Adipose tissue (tissue), 3 donors: ENCODE measurements around the gene ACSM4. TPM values are rescaled to one million over a fixed set of nuclear protein-coding genes. Genes with fewer than 3 reads are reported as not detected.
"Not testable (repeated sequence)": the region's sequence is repeated elsewhere in the genome, so short reads cannot be mapped to it uniquely, and the experiment has no call there.

ENCODE experiments used
- H3K27ac ChIP-seq: one replicate; pipeline ENCODE4 v1.5.1; 2013; ENCODE audit warnings: low read depth, low read length
- WGBS, 3 donors: extraction: QIAGEN DNeasy Blood & Tissue Kit; methylation state at CpG; one replicate each; pipeline ENCODE4 v1.1.7; 2013; 5-methylcytosine and 5-hydroxymethylcytosine counted together
- polyA plus RNA-seq, 3 donors: library from polyadenylated mRNA; stranded (reverse); fragments of 200-250 nt; gene quantifications; one replicate each; pipeline ENCODE4 v1.2.3, GENCODE V29; 2013
- donor health status: healthy with polysubstance abuse.
- donor health status: Bipolar disorder and iron deficiency.
- donor health status: healthy.

The ACSM4 gene
- polyA plus RNA-seq, 3 donors, result not detected

DNA sequence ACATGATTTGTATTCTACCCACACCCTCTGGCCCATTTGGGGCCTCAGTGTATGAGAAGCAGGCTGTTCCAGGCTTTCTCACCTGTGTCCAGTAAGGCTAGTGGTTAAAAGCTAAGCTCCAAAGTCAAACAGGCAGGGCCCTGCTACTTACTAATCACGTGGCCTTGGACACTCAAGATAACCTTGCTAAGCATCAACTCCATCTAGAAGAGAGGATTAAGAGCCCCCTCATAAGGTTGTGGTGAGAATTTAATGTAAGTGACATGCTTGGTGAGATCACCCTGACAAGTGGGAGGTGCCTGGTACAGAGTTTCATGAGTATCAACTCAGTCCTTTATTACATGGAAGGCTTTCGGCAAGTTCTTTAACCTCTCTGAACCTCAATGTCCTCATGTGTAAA lies 17.8 kb downstream of the ACSM4 start:
- WGBS, 3 donors, result 52 to 76% (median 72%) methylated on average over 2 of the region's 2 CpGs
- H3K27ac ChIP-seq, result no peak overlapping the region

DNA sequence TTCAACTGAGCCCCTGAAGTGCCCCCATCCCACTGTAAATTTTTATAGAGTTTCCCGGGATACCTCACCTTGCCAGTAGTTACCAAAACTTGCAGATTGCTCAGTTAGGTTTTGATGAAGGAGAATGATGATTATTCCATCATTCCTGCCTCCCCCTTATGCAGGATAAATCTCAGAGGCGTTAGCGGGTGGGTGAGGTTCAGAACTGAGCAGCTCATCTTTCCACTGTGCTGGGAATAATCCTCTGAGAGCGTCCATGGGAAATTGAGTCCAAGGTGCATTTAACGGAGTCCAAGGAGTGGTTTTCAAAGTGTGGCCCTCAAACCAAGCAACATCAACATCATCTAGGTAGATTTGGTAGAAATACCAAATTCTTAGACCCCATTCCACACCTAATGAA lies 18.7 kb downstream of the ACSM4 start:
- 80 to 91% (median 81%) methylated on average over 5 of the region's 5 CpGs for WGBS, 3 donors
- no peak overlapping the region for H3K27ac ChIP-seq

DNA sequence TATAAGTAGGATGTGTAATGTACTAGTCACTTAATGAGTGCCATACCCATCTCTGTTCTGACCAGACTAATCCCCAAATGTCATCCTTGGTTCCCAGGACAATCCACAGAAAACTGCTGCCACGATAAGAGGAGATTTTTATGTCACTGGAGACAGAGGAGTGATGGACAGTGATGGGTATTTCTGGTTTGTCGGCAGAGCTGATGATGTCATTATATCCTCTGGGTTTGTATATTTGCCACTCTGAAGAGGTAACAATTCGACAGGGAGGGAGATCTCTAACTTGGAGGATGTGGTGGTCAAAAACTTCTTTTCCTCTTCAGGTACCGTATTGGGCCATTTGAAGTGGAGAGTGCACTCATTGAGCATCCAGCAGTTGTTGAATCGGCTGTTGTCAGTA lies 20.3 kb downstream of the ACSM4 start:
- WGBS, 3 donors, result 73 to 85% (median 85%) methylated on average over 5 of the region's 5 CpGs
- no peak overlapping the region for H3K27ac ChIP-seq

DNA sequence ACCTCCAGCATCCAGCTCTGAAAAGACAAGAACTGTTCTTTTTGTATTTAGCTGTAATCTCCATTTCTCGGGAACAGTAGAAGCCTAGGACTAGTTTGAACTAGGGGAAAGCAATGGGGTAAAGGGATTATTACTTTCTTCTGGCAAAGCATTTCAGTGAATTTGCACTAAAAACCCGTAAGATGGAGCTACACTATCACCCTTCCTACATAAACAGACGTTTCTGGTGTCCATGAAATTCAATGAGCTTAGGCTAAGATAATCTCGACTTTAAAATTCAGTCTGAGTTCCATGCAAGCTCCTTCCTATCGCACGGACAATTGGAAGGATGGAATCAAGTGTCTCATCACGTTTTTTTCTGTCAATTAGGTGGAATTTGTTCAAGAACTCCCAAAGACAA lies 24.0 kb downstream of the ACSM4 start:
- 71 to 80% (median 75%) methylated on average over 7 of the region's 7 CpGs for WGBS, 3 donors

DNA sequence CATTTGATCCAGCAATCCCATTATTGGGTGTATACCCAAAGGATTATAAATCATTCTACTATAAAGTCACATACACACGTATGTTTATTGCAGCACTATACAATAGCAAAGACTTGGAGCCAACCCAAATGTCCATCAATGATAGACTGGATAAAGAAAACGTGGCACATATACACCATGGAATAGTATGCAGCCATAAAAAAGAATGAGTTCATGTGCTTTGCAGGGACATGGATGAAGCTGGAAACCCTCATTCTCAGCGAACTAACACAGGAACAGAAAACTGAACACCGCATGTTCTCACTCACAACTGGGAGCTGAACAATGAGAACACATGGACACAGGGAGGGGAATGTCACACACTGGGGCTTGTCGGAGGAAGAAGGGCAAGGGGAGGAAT lies 33.9 kb downstream of the ACSM4 start:
- H3K27ac ChIP-seq, result not testable (repeated sequence)
- 80 to 93% (median 88%) methylated on average over 5 of the region's 5 CpGs for WGBS, 3 donors

More for the DNA sequence above, 24.0 kb downstream of the ACSM4 start:
- no peak overlapping the region for H3K27ac ChIP-seq

DNA sequence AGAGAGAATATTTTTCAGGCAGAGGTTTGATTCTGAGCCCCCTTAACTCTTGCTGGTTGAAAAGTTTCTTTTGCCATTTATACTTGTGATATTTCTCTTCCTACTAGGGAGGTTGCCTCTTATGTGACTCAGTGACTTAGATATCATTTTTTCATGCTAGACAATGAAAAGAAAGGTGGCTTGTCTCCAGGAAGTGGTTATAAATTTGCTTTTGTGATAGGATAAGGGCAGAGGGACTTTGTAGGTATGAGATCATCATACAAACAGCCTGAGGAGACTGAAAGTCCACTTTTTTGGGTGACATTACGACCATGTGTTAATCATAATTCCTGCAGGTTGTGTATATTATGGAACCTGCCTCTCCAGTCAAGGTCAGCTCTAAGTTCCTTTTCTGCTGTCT lies 35.8 kb downstream of the ACSM4 start:
- 59 to 68% (median 68%) methylated on average over 1 of the region's 1 CpG for WGBS, 3 donors
- H3K27ac ChIP-seq, result no peak overlapping the region

DNA sequence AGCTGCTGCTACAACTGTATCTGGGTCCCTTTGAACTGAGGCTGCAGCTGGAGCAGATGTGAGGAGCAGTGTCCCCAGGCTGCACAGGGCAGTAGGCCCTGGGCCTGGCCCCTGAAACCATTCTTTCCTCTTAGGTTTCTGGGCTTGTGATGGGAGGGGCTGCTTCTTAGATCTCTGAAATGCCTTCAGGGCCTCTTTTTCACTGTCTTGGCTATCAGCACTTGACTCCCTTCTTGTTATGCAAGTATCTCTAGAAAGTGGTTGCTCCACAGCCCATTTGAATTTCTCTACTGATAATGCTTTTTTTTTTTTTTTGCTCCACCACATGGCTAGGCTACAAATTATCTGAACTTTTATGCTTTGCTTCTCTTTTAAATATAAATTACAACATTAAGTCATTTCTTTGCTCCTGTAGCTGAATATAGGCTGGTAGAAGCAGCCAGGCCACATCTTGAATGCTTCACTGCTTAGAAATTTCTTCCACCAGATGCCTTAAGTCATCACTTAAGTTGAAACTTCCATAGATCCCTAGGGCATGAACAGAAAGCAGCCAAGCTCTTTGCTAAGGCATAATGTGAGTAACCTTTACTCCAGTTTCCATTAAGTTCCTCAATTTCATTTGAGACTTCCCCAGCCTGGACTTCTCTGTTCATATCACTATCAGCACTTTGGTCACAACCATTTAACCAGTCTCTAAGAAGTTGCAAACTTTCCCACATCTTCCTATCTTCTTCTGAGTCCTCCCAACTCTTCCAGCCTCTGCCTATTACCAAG lies 41.1 kb downstream of the ACSM4 start:
- no peak overlapping the region for H3K27ac ChIP-seq

DNA sequence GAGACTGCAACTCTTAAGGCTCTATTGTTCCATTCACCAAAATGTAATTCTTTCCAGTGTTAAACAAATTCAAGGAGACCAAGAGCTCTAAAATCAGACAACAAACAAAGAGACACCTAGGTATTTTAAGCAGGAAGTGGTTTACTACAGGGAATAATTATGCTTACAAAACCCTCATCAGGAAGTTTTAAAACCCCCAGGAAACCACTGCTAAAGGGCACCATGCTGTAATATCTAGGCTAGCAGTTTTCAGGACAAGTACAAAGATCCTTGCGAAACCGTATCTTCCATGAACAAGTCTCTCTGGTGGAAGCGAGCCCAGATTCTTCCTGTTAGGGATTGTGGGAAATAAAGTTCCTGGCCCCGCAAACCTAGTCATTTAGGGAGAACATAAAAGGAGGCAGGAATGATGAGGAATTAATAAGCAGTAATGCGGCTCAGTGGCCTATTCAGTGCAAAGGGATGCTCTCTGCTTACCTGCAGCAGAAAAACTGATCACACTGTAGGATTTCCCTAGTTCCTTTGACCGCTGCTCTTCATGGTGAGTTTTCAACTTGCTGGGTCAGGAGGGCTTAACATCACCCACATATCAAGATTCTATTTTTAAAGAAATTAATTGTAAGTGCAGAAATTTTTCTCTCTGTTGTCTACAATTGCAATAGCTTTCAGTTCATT lies 42.8 kb downstream of the ACSM4 start:
- 62 to 80% (median 65%) methylated on average over 6 of the region's 6 CpGs for WGBS, 3 donors
- no peak overlapping the region for H3K27ac ChIP-seq

DNA sequence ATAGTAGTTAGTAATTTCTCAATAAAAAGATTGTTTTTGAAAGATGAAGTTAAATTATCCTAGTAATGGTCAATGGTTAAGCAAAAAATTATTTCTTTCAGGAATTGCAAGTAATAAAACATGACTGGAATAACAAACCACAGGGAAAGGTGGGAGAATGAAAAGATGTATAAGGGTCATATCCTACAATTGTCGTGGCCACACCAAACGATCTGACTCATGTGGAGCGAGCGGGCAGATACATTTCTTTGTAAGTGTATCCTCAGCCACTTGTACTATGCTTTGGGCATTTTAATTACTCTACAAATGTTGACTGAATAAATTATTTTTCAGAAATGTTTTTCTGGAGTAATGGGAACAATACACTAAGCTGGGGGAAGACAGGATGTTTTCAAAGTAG lies 45.5 kb downstream of the ACSM4 start:
- no peak overlapping the region for H3K27ac ChIP-seq
- WGBS, 3 donors, result 65 to 76% (median 73%) methylated on average over 4 of the region's 4 CpGs

DNA sequence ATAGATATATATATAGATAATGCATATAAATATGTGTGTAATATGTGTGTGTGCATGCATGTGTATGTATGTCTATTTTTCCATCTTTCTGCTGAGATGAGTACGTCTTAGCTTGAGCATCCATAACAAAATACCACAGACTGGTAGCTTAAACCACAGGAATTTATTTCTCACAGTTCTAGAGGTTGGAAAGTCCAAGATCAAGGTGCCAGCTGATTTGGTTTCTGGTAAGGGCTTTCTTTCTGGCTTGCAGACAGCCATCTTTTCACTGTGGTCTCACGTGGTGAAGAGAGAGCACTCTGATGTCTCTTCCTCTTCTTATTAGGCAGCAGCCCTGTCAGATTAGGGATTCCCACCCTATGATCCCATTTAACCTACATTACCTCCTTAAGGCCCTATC lies 47.3 kb downstream of the ACSM4 start:
- no peak overlapping the region for H3K27ac ChIP-seq
- WGBS, 3 donors, result 56 to 71% (median 56%) methylated on average over 2 of the region's 2 CpGs

DNA sequence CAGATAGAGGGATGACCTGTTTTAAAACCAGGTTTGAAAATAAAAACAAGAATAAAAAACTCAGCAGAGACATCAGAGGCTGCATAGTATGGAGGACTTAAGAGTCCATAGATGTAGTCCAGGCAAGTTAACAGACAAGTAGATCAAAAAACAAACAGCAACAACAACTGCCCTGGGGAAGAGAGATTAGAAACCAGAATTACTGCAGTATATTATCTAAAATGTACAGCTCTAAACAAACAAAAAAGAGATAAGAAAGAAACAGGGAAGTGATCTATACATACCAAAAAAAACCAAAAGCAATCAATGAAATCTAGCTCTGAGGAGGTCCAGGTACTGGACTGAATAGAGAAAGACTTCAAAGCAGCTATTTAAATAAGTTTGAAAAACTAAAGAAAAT lies 48.8 kb downstream of the ACSM4 start:
- no peak overlapping the region for H3K27ac ChIP-seq

DNA sequence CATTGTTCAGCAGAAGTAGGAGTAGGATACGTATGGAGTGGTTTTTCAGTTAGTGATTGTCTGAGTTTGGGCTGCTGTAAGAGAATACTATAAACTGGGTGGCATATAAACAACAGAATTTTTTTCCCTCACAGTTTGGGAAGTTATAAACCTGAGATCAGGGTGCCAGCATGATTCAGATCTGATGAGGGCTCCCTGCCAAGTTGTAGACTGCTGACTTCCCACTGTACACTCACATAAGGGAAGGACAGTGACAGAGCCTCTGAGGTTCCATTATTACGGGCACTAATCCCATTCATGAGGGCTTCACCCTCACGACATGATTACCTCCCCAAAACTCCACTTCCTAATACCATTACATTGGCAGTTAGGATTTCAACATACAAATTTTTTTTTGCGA lies 50.7 kb downstream of the ACSM4 start:
- H3K27ac ChIP-seq, result no peak overlapping the region
- 68 to 80% (median 79%) methylated on average over 4 of the region's 4 CpGs for WGBS, 3 donors

DNA sequence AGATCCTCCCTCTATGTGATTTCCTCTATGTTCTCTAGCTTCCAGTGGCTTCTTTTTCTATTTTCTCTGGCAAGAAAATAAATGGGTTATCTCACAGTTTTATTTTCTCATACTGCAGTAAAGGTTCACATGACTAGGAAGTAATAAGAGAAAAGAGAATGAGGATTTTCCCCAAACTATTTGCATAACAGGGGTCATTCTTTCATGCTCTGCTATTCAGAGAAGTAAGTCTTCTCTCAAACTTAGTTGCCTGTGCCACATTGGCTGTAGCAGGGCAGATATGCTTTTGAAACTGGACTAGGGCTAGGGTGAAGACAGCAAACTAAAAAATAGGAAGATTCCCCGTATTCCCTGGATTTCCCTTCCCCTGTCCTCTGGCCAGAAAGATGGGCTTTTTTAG lies 57.4 kb downstream of the ACSM4 start:
- no peak overlapping the region for H3K27ac ChIP-seq
- WGBS, 3 donors, result 87 to 88% (median 88%) methylated on average over 1 of the region's 1 CpG

DNA sequence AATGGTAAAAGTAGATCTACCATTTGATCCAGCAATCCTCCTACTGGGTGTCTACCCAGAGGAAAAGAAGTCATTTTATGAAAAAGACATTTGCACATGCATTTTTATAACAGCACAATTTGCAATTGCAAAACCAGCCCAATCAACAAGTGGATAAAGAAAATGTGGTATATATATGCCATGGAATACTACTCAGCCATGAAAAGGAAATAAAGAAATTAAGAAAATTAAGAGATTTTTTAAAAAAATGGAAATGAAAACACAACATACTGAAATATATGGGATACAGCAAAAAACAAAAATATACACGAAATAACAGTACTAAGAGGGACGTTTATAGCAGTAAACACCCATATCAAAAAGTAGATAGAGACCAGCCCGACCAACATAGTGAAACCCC lies 58.9 kb downstream of the ACSM4 start:
- WGBS, 3 donors, result 72 to 89% (median 84%) methylated on average over 3 of the region's 3 CpGs
- no peak overlapping the region for H3K27ac ChIP-seq

DNA sequence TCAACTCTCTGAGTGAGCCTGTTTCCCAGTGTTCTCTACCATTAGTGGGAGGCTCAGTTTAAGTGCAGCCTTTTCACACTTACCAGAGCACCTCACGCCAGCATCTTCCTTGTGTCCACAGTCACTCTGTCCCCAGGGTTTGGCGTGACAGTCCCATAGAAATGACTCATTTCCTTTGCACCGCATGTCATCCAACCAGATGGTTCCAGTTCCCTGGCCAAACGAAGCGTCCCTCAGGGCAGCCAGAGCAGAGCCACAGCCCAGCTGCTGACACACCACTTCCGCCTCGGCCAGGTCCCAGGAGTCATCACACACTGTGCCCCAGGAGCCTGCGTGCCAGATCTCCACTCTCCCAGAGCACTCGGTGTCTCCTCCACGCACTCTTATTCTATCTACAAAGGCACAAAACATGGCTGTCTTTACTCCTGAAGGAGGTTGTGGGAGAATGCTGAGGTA lies 65.4 kb downstream of the ACSM4 start:
- WGBS, 3 donors, result 56 to 71% (median 64%) methylated on average over 10 of the region's 10 CpGs
- no peak overlapping the region for H3K27ac ChIP-seq

DNA sequence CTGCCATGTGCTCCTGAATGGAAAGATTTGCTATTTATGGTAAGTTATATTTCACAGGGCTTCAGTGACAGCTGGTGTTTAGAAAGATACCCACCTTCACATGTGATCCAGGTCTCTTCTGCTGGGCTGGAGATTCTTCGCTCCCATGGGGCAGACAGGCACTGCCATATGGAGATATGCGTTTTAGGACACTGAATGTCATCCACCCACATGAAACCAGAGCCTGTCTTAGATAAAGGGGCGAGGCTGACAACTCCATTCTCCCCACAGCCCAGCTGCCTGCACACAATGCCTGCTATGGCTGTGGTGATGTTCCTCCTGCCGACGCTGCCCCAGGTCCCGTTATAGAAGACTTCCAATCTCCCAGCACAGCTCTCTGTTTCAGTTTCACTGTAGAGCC lies 69.4 kb downstream of the ACSM4 start:
- WGBS, 3 donors, result 78 to 83% (median 81%) methylated on average over 6 of the region's 6 CpGs
- no peak overlapping the region for H3K27ac ChIP-seq

DNA sequence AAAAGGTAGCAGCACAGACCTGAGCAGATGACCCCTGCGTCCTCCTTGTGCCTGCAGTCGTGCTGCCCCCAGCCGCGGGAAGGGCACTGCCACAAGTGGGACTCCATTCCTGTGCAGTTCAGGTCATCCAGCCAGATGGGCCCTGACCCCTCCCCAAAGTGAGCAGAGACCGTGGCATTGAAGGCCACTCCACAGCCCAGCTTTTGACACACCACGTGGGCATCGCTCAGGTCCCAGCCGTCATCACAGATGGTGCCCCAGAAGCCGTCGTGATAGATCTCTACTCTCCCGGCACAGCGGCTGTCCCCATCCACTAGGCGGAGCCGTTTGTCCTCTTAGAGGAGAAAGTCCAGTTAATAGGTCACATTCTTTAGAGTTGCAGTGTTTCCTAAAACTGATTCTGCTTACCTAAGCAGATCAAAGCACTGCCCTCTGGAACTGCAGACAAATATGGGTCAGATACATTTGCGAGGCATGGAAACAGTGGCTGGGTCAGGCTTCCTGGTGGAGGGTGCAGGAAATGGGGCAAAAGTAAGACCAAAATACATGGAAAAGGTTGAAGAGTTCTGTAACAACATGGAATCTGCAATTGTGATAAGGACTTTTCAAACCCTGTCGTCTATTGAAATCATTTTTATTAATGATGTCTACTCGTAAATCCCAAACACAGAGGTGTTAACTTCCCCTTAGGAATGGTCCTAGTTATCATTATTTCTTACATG lies 70.7 kb downstream of the ACSM4 start:
- no peak overlapping the region for H3K27ac ChIP-seq
- 32 to 50% (median 40%) methylated on average over 17 of the region's 17 CpGs for WGBS, 3 donors

DNA sequence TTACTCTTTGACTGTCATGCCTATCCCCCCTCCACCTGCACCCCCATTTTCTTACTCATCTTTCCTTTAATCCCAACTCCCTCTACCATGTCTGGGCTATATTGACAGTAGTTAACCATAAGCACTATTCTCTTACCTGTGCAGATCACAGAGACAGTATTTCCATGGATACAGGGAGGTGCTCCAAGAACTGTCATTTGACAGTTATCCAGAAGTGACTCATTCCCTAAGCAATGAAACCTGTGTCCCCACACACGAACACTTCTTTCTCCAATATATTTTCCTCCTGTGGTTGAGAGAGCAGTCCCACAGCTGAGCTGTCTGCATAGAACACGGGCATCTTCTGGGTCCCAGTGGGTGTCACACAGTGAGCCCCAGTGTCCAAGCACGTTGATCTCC lies 71.3 kb downstream of the ACSM4 start:
- WGBS, 3 donors, result 76 to 78% (median 77%) methylated on average over 3 of the region's 3 CpGs
- no peak overlapping the region for H3K27ac ChIP-seq

DNA sequence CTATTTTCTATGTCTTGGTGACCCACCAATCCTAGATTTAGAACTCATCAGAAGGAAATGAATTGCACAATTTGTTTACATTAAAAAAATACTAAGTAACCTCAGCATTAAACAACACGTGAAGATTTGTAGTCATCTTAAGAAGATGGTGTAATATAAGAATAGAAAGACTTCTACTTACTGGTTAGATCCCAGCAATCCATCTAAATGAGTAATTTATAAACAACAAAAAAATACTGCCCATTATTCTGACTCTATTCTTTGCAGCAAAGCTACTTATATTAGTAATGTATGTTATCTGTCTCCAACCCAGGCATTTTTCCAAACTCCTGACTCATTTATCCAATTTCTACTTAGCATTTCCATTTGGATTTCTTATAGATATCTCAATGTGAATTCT lies 72.3 kb downstream of the ACSM4 start:
- no peak overlapping the region for H3K27ac ChIP-seq
- WGBS, 3 donors, result 40 to 61% (median 58%) methylated on average over 1 of the region's 1 CpG
